Measurements from ENCODE around the gene GRAMD1A.

The GRAMD1A gene

DNA sequence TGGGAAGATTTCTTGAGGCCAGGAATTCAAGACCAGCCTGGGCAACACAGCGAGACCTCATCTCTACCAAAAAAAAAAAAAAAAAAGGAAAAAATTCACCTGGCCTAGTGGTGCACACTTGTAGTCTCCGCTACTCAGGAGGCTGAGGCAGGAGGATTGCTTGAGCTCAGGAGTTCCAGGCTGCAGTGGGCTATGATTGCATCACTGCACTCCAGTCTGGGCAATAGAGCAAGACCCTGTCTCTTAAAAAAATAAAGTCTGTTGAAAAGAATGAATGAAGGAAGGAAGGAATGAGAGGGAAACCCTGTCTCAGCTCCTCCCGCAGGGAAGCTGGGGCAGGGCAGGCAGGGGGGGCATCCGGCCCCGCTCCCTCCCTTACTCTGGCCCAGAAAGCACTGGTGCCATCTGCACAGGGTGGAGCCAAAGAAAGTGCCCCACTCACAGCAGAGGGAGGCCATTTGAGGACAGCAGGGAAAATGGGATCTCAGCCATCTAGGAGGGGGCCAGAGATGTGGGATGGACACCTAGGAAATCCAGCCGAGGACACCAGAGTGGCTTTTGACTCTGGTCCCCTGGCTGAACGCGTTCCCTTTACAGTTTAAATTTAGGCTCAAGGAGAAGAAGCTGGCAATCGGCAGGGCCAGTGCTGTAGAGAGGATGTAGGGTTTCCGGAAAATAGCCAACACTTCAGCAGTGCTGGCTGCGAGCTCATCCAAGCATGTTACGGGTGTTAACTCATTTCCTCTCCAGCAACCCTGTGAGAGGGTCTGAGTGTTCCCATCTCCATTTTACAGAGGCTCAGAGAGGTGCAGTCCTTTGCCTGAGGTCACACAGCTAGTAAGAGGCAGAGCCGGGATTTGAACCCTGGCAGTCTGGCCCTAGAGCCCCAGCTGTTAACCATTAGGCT lies 37.8 kb downstream of the GRAMD1A start:
- Histone ChIP-seq H3K36me3 (no peaks in the 10 kb centered on the region), H3K27ac (no peak overlapping the region), H3K27me3 (peaks cover 75% of the 10 kb centered on the region), H3K4me3 (ENCODE audit: low read depth in 1 of 2, low read length in 1 of 2) (no peak overlapping the region), H3K4me1 (ENCODE audit: control insufficient read depth in 1 of 2, insufficient read depth in 1 of 2, low read depth in 1 of 2, low read length in 1 of 2) (peaks cover 15 to 18% of the 10 kb centered on the region in 2 experiments), H3K9me3 (no peaks in the 10 kb centered on the region)
- TF ChIP-seq, protein P1, sequence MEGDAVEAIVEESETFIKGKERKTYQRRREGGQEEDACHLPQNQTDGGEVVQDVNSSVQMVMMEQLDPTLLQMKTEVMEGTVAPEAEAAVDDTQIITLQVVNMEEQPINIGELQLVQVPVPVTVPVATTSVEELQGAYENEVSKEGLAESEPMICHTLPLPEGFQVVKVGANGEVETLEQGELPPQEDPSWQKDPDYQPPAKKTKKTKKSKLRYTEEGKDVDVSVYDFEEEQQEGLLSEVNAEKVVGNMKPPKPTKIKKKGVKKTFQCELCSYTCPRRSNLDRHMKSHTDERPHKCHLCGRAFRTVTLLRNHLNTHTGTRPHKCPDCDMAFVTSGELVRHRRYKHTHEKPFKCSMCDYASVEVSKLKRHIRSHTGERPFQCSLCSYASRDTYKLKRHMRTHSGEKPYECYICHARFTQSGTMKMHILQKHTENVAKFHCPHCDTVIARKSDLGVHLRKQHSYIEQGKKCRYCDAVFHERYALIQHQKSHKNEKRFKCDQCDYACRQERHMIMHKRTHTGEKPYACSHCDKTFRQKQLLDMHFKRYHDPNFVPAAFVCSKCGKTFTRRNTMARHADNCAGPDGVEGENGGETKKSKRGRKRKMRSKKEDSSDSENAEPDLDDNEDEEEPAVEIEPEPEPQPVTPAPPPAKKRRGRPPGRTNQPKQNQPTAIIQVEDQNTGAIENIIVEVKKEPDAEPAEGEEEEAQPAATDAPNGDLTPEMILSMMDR (IDR thresholded peaks at IDR 0.05), result no peak

DNA sequence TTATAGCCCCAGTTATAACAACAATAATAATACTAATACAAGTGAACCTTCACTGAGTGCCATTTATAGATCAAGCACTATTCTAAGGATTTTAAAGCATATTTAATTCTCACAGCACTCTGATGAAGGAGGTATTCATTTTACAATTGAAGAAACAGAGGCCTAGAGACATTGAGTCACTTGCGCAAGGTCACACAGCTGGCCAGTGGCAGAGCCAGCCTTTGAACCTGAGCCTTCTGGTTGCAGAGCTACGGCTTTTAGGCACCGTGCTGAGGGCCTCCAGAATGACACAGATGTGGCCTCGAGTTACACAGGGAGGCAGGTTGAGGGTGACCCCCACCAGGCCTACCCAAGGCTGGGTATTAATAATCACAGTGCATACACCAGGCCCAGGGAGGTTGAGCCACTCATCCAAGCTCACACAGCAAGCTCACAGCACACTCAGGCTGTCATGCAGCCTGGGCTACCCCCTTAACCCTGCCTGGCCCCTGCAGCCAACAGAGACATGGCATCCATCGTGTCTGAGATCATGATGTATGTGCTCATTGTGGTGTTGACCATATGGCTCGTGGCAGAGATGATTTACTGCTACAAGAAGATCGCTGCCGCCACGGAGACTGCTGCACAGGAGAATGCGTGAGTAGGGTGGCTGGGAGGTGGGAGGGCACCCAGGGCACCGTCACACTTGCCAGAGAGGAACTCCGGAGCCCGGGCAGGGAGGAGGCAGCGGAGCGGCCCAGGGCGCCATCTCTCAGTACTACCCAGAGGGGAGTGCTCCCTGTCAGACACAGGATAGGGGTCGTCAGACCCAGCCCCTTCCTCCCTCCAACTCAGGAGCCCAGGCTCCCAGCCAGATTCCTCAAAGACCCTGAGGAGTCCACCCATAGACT lies 38.7 kb downstream of the GRAMD1A start:
- peaks cover 75% of the 10 kb centered on the region for H3K27me3 ChIP-seq
- TF ChIP-seq, protein P1 (IDR thresholded peaks at IDR 0.05), result no peak
- H3K4me3 ChIP-seq (ENCODE audit: low read depth in 1 of 2, low read length in 1 of 2), result no peak overlapping the region
- no peak overlapping the region for H3K27ac ChIP-seq
- H3K36me3 ChIP-seq, result no peaks in the 10 kb centered on the region
- H3K9me3 ChIP-seq, result no peaks in the 10 kb centered on the region
- H3K4me1 ChIP-seq (ENCODE audit: control insufficient read depth in 1 of 2, insufficient read depth in 1 of 2, low read depth in 1 of 2, low read length in 1 of 2), result peaks cover 15 to 18% of the 10 kb centered on the region in 2 experiments

DNA sequence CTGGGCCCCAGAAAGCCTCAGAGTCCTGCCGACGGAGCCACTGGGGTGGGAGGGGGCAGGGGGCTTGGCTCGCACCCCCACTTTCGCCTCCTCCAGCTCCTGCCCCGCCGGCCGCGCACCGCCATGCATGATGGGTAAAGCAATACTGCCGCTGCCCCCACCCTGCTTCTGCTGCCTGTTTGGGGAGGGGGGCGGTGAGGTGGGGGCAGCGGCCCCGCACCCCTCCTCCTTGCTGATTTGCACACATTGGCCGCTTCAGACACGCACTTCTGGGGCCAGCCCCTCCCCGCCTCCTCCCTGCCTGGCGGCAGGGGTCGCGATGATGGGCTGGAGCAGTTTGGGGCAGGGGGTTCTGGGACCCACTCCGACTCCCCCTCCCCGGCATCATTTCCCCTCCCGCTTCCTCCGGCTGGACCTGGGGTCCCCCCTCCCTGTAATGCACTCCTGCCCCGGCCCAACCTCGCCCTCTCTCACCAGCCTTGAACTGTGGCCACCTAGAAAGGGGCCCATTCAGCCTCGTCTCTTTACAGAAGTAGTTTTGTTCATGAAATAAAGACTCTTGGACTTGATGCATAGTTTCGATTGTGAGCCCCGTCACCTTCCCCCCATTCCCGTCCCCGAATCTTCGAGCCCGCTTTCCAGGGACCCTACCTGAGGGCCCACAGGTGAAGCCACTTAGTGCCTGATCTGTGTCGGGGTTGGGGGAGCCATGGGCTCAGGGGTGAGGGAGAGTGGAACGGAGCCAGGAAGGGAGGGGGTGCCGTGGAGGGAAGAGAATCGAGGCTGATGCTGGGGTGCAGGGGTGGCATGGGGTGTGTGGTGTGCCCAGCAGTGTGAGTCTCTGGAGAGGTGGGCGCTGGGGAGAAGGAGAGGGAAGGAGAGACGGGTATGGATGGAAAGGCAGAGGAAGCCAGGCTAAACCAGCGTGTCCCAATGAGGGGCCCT lies 40.0 kb downstream of the GRAMD1A start:
- Histone ChIP-seq H3K9me3 (no peaks in the 10 kb centered on the region), H3K4me1 (ENCODE audit: control insufficient read depth in 1 of 2, insufficient read depth in 1 of 2, low read depth in 1 of 2, low read length in 1 of 2) (peaks cover 15 to 18% of the 10 kb centered on the region in 2 experiments), H3K4me3 (ENCODE audit: low read depth in 1 of 2, low read length in 1 of 2) (peak overlapping the region; percentile 38 to 44), H3K27ac (no peak overlapping the region), H3K36me3 (no peaks in the 10 kb centered on the region), H3K27me3 (peaks cover 82% of the 10 kb centered on the region)
- TF ChIP-seq, protein P1 (IDR thresholded peaks at IDR 0.05), result no peak

GRCh38 chr19:35040826-35041547 lies 40.9 kb downstream of the GRAMD1A start:
- H3K9me3 ChIP-seq, result no peaks in the 10 kb centered on the region
- peaks cover 15 to 18% of the 10 kb centered on the region in 2 experiments for H3K4me1 ChIP-seq (ENCODE audit: control insufficient read depth in 1 of 2, insufficient read depth in 1 of 2, low read depth in 1 of 2, low read length in 1 of 2)
- peaks cover 89% of the 10 kb centered on the region for H3K27me3 ChIP-seq
- H3K4me3 ChIP-seq (ENCODE audit: low read depth in 1 of 2, low read length in 1 of 2), result peak overlapping the region; percentile 38 to 44
- no peak overlapping the region for H3K27ac ChIP-seq
- H3K36me3 ChIP-seq, result no peaks in the 10 kb centered on the region
- TF ChIP-seq, protein P1 (IDR thresholded peaks at IDR 0.05), result no peak
